ENCODE results near the gene IL23A. TPM values are rescaled to one million over a fixed set of nuclear protein-coding genes. Genes with fewer than 3 reads are reported as not detected.

Gene IL23A
- polyA plus RNA-seq, 1 of the 3 experiments (the other 2 are of a cell fraction), result 0.46 TPM

DNA sequence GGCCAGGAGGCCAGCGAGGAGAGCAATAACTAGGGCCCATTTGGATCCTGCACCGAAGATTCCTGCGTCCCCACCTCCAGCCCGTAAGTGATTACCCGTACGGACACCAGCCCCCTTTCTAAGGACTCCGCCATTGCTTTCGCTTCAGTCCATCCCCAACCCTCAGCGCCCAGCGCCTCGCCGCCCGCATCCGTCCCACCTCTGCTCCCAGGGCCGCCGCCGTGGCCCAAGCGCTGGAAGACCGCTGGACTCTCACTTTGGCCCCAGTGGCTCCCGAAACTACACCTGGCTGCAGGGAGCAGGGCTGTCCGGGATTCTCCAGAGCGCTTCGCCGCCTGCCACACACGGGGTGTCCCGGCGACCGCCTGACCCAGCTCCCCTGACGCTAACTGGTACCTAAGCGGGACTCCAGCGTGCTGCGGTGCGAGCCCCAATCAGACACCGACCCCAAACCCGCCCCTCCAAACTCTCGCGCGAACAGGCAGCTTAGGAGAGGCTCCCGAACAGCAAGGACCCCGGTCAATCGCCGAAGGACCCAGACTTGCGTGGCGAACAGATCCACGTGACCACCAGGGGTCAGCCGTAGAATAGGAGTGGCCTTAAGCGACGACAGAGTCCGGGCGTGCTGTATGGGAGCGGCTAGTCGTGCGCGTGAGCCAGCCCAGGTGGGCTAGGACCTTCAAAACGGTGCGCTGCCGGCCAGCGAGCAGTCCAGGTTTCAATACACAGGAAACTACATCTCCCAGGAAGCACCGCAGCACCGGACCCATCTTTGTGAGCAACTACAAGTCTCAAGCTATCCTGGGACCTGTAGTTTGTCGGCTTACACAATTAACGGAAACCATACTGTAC is 22.8 kb upstream of the IL23A start, which contains the start of gene CNPY2:
Gene CNPY2, minus strand, starts transcription at position 367 of the 852 bp plus-strand sequence. CDS start 771 bp downstream, outside the sequence.
- peaks cover 14 to 19% of the 10 kb centered on the region in 2 experiments for H3K36me3 ChIP-seq (replicated peaks in 1 of 2; ENCODE audit: control insufficient read depth in 1 of 2, insufficient read depth in 2 of 2, low read length in 1 of 2)
- TF ChIP-seq, protein P1, sequence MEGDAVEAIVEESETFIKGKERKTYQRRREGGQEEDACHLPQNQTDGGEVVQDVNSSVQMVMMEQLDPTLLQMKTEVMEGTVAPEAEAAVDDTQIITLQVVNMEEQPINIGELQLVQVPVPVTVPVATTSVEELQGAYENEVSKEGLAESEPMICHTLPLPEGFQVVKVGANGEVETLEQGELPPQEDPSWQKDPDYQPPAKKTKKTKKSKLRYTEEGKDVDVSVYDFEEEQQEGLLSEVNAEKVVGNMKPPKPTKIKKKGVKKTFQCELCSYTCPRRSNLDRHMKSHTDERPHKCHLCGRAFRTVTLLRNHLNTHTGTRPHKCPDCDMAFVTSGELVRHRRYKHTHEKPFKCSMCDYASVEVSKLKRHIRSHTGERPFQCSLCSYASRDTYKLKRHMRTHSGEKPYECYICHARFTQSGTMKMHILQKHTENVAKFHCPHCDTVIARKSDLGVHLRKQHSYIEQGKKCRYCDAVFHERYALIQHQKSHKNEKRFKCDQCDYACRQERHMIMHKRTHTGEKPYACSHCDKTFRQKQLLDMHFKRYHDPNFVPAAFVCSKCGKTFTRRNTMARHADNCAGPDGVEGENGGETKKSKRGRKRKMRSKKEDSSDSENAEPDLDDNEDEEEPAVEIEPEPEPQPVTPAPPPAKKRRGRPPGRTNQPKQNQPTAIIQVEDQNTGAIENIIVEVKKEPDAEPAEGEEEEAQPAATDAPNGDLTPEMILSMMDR (IDR thresholded peaks at IDR 0.05), result peak; percentile 24; the same call in 1 of the 2 replicates
- TF ChIP-seq GABPA (IDR thresholded peaks at IDR 0.05; ENCODE audit: low read depth), result peak; percentile 45; the same call in 1 of the 2 replicates
- TF ChIP-seq, protein P2, sequence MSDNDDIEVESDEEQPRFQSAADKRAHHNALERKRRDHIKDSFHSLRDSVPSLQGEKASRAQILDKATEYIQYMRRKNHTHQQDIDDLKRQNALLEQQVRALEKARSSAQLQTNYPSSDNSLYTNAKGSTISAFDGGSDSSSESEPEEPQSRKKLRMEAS (IDR thresholded peaks at IDR 0.05; ENCODE audit: low read depth), result peak; percentile 86
- no peak for TF ChIP-seq RFX5 (IDR thresholded peaks at IDR 0.05; ENCODE audit: low read length)
- peak; percentile 99 for TF ChIP-seq CHD2 (IDR thresholded peaks at IDR 0.05; ENCODE audit: low read length, partially characterized antibody)
- peak; percentile 78; the same call in 1 of the 2 replicates for TF ChIP-seq SIN3A (IDR thresholded peaks at IDR 0.05; ENCODE audit: borderline replicate concordance, low read depth, low read length)
- no peak for TF ChIP-seq TCF12 (IDR thresholded peaks at IDR 0.05)
- 0 out of 2 replicates have a peak, but pooled peaks have one; percentile 25 for TF ChIP-seq ELF1 (IDR thresholded peaks at IDR 0.05)
- TF ChIP-seq EZH2phosphoT487 (IDR thresholded peaks at IDR 0.05; ENCODE audit: borderline replicate concordance, low read depth), result no peak
- no peak; a peak in 1 of 4 replicates for TF ChIP-seq EP300 (IDR thresholded peaks at IDR 0.05; ENCODE audit: borderline replicate concordance in 1 of 2, low read depth in 1 of 2, low read length in 1 of 2)
- 0 out of 2 replicates have a peak, but pooled peaks have one; percentile 13 for TF ChIP-seq RCOR1 (IDR thresholded peaks at IDR 0.05; ENCODE audit: low read length)
- no peak for TF ChIP-seq FOXJ3 (CRISPR knock-in tag; IDR thresholded peaks at IDR 0.05)
- TF ChIP-seq, protein P3, sequence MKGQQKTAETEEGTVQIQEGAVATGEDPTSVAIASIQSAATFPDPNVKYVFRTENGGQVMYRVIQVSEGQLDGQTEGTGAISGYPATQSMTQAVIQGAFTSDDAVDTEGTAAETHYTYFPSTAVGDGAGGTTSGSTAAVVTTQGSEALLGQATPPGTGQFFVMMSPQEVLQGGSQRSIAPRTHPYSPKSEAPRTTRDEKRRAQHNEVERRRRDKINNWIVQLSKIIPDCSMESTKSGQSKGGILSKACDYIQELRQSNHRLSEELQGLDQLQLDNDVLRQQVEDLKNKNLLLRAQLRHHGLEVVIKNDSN (IDR thresholded peaks at IDR 0.05; ENCODE audit: borderline replicate concordance, low read depth), result peak; percentile 90
- TF ChIP-seq MXI1 (IDR thresholded peaks at IDR 0.05; ENCODE audit: low read depth, low read length), result peak; percentile 94
- peak; percentile 82 for TF ChIP-seq POLR2AphosphoS5 (IDR thresholded peaks at IDR 0.05; ENCODE audit: low read depth, low read length)
- no peak for TF ChIP-seq NFIC (IDR thresholded peaks at IDR 0.05; ENCODE audit: borderline replicate concordance)
- peak; percentile 16; the same call in 1 of the 2 replicates for TF ChIP-seq SMC3 (IDR thresholded peaks at IDR 0.05; ENCODE audit: low read depth, low read length)
- peak; percentile 81; the same call in 1 of the 2 replicates for TF ChIP-seq TAF1 (IDR thresholded peaks at IDR 0.05; ENCODE audit: borderline replicate concordance, low read depth, low read length)
- TF ChIP-seq YY1 (IDR thresholded peaks at IDR 0.05; ENCODE audit: low read depth), result peak; percentile 82
- TF ChIP-seq NRF1 (IDR thresholded peaks at IDR 0.05; ENCODE audit: low read depth, low read length), result peak; percentile 48
- peak; percentile 55 for TF ChIP-seq RAD21 (IDR thresholded peaks at IDR 0.05; ENCODE audit: low read length)
- TF ChIP-seq, protein P4, sequence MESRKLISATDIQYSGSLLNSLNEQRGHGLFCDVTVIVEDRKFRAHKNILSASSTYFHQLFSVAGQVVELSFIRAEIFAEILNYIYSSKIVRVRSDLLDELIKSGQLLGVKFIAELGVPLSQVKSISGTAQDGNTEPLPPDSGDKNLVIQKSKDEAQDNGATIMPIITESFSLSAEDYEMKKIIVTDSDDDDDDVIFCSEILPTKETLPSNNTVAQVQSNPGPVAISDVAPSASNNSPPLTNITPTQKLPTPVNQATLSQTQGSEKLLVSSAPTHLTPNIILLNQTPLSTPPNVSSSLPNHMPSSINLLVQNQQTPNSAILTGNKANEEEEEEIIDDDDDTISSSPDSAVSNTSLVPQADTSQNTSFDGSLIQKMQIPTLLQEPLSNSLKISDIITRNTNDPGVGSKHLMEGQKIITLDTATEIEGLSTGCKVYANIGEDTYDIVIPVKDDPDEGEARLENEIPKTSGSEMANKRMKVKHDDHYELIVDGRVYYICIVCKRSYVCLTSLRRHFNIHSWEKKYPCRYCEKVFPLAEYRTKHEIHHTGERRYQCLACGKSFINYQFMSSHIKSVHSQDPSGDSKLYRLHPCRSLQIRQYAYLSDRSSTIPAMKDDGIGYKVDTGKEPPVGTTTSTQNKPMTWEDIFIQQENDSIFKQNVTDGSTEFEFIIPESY (IDR thresholded peaks at IDR 0.05; ENCODE audit: borderline replicate concordance, low read depth), result peak; percentile 97
- TF ChIP-seq MEF2A (IDR thresholded peaks at IDR 0.05; ENCODE audit: borderline replicate concordance, low read depth), result no peak
- TF ChIP-seq, protein P5, sequence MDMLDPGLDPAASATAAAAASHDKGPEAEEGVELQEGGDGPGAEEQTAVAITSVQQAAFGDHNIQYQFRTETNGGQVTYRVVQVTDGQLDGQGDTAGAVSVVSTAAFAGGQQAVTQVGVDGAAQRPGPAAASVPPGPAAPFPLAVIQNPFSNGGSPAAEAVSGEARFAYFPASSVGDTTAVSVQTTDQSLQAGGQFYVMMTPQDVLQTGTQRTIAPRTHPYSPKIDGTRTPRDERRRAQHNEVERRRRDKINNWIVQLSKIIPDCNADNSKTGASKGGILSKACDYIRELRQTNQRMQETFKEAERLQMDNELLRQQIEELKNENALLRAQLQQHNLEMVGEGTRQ (IDR thresholded peaks at IDR 0.05; ENCODE audit: borderline replicate concordance, low read depth, low read length), result peak; percentile 46
- WGBS (ENCODE audit: low lambda C conversion rate), result 0% methylated on average over 23 of the region's 62 CpGs

More for the DNA sequence above, 22.8 kb upstream of the IL23A start, which contains the start of gene CNPY2:
- peak within 1 kb of the TSS; percentile 80 for H2AFZ ChIP-seq (ENCODE audit: low read depth)
- POLR2A ChIA-PET, result interaction anchor here (0.6 to 2.8 kb wide), 17 partner anchors 9 to 409 kb away, joined by 3 to 15 read pairs (median 4); partner anchors contain the start of genes ANKRD52, CS, NACA and PAN2
- H3K9me3 ChIP-seq, result no peaks in the 10 kb centered on the region
- DNase-seq, result peak; percentile 95
- peak within 1 kb of the TSS; percentile 94 for H3K4me2 ChIP-seq
- CTCF ChIA-PET, result interaction anchor here (0.6 to 1.9 kb wide), 14 partner anchors 17 to 172 kb away, joined by 3 to 15 read pairs (median 3); partner anchors contain the start of genes ANKRD52, GLS2, RNF41 and TIMELESS
- peak within 1 kb of the TSS; percentile 83 to 86 for H3K4me3 ChIP-seq (ENCODE audit: low read depth in 2 of 2, low read length in 1 of 2)
- H3F3A ChIP-seq (replicated peaks; ENCODE audit: insufficient read depth), result peaks cover 20% of the 10 kb centered on the region
- peak within 1 kb of the TSS; percentile 93 for H3K9ac ChIP-seq
- H4K20me1 ChIP-seq (ENCODE audit: insufficient read depth), result no peaks in the 10 kb centered on the region
- H3K9me2 ChIP-seq, result no peaks in the 10 kb centered on the region
- H3K79me2 ChIP-seq (ENCODE audit: insufficient read depth), result peaks cover 26% of the 10 kb centered on the region
- H3K4me1 ChIP-seq (ENCODE audit: control insufficient read depth in 1 of 2, insufficient read depth in 2 of 2, low read depth in 1 of 2, low read length in 1 of 2), result peaks cover 12 to 13% of the 10 kb centered on the region in 2 experiments; a peak in 3 of 4 replicates
- no peaks in the 10 kb centered on the region for H3K27me3 ChIP-seq (ENCODE audit: insufficient read depth)
- H3K27ac ChIP-seq (ENCODE audit: low read depth in 2 of 2, low read length in 1 of 2), result peak within 1 kb of the TSS; percentile 84 to 91

Data from SK-N-SH (cell line).